ENCODE measurements around the gene WRAP73. TPM values are rescaled to one million over a fixed set of nuclear protein-coding genes. Genes with fewer than 3 reads are reported as not detected.

Gene WRAP73
- total RNA-seq, 5 donors from 2014 or later (not counting 1 experiment from before 2014, with no cell fraction given): 33.7 to 44.9 (median 39.8) TPM

DNA sequence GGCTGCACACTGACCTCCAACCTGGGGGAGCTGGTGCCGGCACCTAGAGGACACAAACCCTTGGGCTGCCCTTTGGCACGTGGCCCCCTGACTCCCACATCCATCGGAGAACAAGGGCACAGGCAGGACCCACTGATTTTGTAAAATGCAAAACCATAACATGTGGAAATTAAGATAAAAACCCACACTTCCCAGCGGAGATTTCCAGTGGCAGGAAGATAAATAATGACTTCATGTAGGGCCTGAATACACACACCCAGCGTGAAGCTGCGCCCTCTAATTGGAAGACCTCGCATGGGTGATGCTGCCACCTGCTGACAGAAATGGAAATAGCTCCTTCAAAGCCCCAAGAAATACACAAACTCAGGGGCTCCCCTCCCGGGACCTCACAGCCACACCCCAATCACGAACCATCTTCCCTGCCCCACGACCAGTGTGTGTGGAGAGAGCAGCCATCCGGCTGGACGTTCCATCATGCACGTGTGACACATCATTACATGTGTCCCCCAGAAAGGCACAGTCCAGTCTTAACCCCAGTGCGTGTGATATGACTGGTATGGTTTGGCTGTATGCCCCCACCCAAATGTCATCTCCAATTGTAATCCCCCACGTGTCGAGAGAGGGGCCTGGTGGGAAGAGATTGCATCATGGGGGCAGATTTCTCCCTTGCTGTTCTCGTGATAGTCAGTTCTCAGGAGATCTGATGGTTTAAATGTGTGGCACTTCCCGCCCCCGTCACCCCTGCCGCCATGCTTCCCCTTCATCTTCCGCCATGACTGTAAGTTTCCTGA lies 30.8 kb downstream of the WRAP73 start:
- ChIA-PET CTCF (interaction anchor here (0.9 to 2.2 kb wide), 8 partner anchors 22 to 167 kb away, joined by 3 to 9 read pairs (median 6); no protein-coding TSS in a partner anchor), POLR2A (interaction anchor here in 1 of 2 donors (0.6 kb wide), 1 partner anchor 60 kb away, joined by 4 read pairs; no protein-coding TSS in a partner anchor)
- Histone ChIP-seq H3K4me3 (ENCODE audit: control insufficient read depth in 1 of 2, extremely low read depth in 1 of 2, low read length in 1 of 2) (no peak overlapping the region), H3K36me3 (ENCODE audit: control insufficient read depth in 2 of 2, extremely low read depth in 1 of 2, insufficient read depth in 1 of 2, low read length in 1 of 2) (no peaks in the 10 kb centered on the region), H3K9me3 (no peaks in the 10 kb centered on the region), H3K27ac (ENCODE audit: low read length) (no peak overlapping the region), H3K27me3 (replicated peaks in 1 of 2; ENCODE audit: control insufficient read depth in 2 of 2, extremely low read depth in 1 of 2, insufficient read depth in 2 of 2, low read length in 1 of 2) (peaks cover 0 to 20% of the 10 kb centered on the region in 2 experiments), H3K4me1 (ENCODE audit: control insufficient read depth in 1 of 2, extremely low read depth in 1 of 2, insufficient read depth in 2 of 2, low read length in 2 of 2) (peaks cover 7 to 33% of the 10 kb centered on the region in 2 experiments)
- Mint-ChIP-seq H3K4me3 (peak overlapping the region in 1 of 3 donors; percentile 31), H3K27me3 (peaks cover 0 to 2% of the 10 kb centered on the region in 2 donors), H3K9me3 (no peaks in the 10 kb centered on the region), H3K4me1 (peaks cover 37 to 41% (median 38%) of the 10 kb centered on the region in 3 donors), H3K27ac (no peak overlapping the region), H3K36me3 (no peaks in the 10 kb centered on the region)
- 30% methylated on average over 7 of the region's 21 CpGs for WGBS (ENCODE audit: insufficient coverage)
- peak; percentile 85 to 90 (median 88) for ATAC-seq (replicated peaks in 1 of 4)
- peak; percentile 50 to 90 (median 69) for DNase-seq

DNA sequence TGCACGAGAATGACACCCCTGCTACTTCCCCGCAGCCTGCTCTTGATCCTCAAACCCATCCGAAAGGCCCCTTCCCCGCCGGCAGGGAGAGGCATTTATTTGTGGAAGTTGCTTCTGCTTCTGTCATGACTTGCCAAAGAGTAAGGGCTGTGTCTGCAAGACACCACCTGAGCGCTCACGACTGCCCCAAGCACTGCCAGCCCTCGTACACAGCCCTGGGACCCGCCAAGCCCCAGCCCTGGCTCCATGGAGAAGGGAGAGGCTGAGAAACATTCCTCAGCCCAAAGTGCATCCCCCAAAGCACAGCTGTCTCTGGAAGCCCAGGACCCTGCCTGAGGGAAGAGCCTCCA lies 31.4 kb downstream of the WRAP73 start:
- Mint-ChIP-seq H3K27me3 (peaks cover 0 to 2% of the 10 kb centered on the region in 2 donors), H3K27ac (no peak overlapping the region), H3K4me3 (no peak overlapping the region), H3K9me3 (no peaks in the 10 kb centered on the region), H3K36me3 (no peaks in the 10 kb centered on the region), H3K4me1 (peaks cover 31 to 36% (median 32%) of the 10 kb centered on the region in 3 donors)
- ATAC-seq (replicated peaks in 1 of 4) (peak in 1 of 4 experiments; percentile 8), DNase-seq (no peak)
- H3K27me3 ChIP-seq (replicated peaks in 1 of 2; ENCODE audit: control insufficient read depth in 2 of 2, extremely low read depth in 1 of 2, insufficient read depth in 2 of 2, low read length in 1 of 2): peaks cover 0 to 25% of the 10 kb centered on the region in 2 experiments
- no peak overlapping the region for H3K27ac ChIP-seq (ENCODE audit: low read length)
- ChIA-PET CTCF (interaction anchor here (0.9 to 2.2 kb wide), 7 partner anchors 21 to 166 kb away, joined by 3 to 9 read pairs (median 6); no protein-coding TSS in a partner anchor), POLR2A (no interaction called here)
- peaks cover 5 to 27% of the 10 kb centered on the region in 2 experiments for H3K4me1 ChIP-seq (ENCODE audit: control insufficient read depth in 1 of 2, extremely low read depth in 1 of 2, insufficient read depth in 2 of 2, low read length in 2 of 2)
- H3K36me3 ChIP-seq (ENCODE audit: control insufficient read depth in 2 of 2, extremely low read depth in 1 of 2, insufficient read depth in 1 of 2, low read length in 1 of 2): no peaks in the 10 kb centered on the region
- no peaks in the 10 kb centered on the region for H3K9me3 ChIP-seq
- H3K4me3 ChIP-seq (ENCODE audit: control insufficient read depth in 1 of 2, extremely low read depth in 1 of 2, low read length in 1 of 2): no peak overlapping the region
- WGBS (ENCODE audit: insufficient coverage): 80% methylated on average over 2 of the region's 9 CpGs

DNA sequence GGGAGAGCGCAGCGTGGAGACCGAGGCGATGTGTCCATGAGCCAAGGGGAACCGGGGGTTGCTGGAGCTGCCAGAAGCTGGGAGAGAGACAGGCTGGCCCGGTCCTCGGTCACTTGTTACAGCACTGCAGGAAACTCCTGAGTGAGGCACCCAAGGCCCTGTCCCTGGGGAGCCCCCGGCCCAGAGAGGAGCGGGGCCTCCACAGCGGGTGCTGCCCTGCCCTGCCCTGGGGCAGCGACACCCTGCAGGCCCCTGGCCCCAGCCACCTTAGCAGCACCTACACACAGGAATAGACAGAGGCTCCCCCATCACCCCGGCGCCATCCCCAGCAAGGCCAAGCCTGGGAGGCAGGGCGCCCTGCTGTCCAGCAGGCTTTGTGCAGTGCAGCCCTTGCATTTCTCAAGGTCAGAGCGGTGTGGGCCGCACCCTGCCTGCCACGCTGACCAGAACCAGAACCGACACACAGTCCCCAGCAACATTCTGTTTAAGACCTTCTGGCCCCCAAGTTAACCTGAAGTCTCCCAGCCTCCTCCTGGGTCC lies 32.0 kb downstream of the WRAP73 start:
- H3K9me3 ChIP-seq: no peaks in the 10 kb centered on the region
- peaks cover 2 to 21% of the 10 kb centered on the region in 2 experiments for H3K4me1 ChIP-seq (ENCODE audit: control insufficient read depth in 1 of 2, extremely low read depth in 1 of 2, insufficient read depth in 2 of 2, low read length in 2 of 2)
- no peaks in the 10 kb centered on the region for H3K9me3 Mint-ChIP-seq
- no peak overlapping the region for H3K4me3 ChIP-seq (ENCODE audit: control insufficient read depth in 1 of 2, extremely low read depth in 1 of 2, low read length in 1 of 2)
- H3K36me3 ChIP-seq (ENCODE audit: control insufficient read depth in 2 of 2, extremely low read depth in 1 of 2, insufficient read depth in 1 of 2, low read length in 1 of 2): no peaks in the 10 kb centered on the region
- peaks cover 25 to 29% (median 26%) of the 10 kb centered on the region in 3 donors for H3K4me1 Mint-ChIP-seq
- ATAC-seq (replicated peaks in 1 of 4): no peak
- ChIA-PET CTCF (no interaction called here), POLR2A (no interaction called here)
- no peak overlapping the region for H3K27ac Mint-ChIP-seq
- H3K27ac ChIP-seq (ENCODE audit: low read length): no peak overlapping the region
- DNase-seq: no peak
- WGBS (ENCODE audit: insufficient coverage): 82% methylated on average over 17 of the region's 18 CpGs
- no peak overlapping the region for H3K4me3 Mint-ChIP-seq
- H3K27me3 Mint-ChIP-seq: peaks cover 2 to 3% of the 10 kb centered on the region in 2 donors
- H3K36me3 Mint-ChIP-seq: no peaks in the 10 kb centered on the region
- H3K27me3 ChIP-seq (replicated peaks in 1 of 2; ENCODE audit: control insufficient read depth in 2 of 2, extremely low read depth in 1 of 2, insufficient read depth in 2 of 2, low read length in 1 of 2): peaks cover 0 to 25% of the 10 kb centered on the region in 2 experiments

DNA sequence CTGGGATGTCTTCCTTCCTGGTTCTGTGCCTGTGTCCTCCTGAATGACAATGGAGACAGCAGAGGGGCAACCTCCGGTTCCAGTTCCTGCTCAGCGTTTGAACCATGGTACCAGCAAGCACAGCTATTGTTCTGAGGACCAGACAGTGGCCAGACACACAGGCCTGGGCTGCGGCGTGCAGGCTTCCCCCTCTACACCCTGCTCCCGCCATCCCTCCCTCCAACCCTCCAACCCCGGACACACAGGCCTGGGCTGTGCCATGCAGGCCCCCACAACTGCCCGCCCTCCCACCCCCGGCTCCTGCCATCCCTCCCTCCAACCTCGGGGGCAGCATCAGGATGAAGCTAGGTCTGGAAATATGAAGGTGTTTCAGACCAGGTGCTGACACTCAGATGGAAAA lies 33.0 kb downstream of the WRAP73 start:
- ChIA-PET CTCF (no interaction called here), POLR2A (no interaction called here)
- Mint-ChIP-seq H3K4me1 (peaks cover 16 to 21% (median 19%) of the 10 kb centered on the region in 3 donors), H3K27me3 (peaks cover 2 to 3% of the 10 kb centered on the region in 2 donors), H3K36me3 (no peaks in the 10 kb centered on the region), H3K27ac (no peak overlapping the region), H3K4me3 (no peak overlapping the region), H3K9me3 (no peaks in the 10 kb centered on the region)
- Histone ChIP-seq H3K27ac (ENCODE audit: low read length) (no peak overlapping the region), H3K9me3 (no peaks in the 10 kb centered on the region), H3K4me3 (ENCODE audit: control insufficient read depth in 1 of 2, extremely low read depth in 1 of 2, low read length in 1 of 2) (no peak overlapping the region), H3K4me1 (ENCODE audit: control insufficient read depth in 1 of 2, extremely low read depth in 1 of 2, insufficient read depth in 2 of 2, low read length in 2 of 2) (peaks cover 2 to 18% of the 10 kb centered on the region in 2 experiments), H3K27me3 (replicated peaks in 1 of 2; ENCODE audit: control insufficient read depth in 2 of 2, extremely low read depth in 1 of 2, insufficient read depth in 2 of 2, low read length in 1 of 2) (peaks cover 0 to 34% of the 10 kb centered on the region in 2 experiments), H3K36me3 (ENCODE audit: control insufficient read depth in 2 of 2, extremely low read depth in 1 of 2, insufficient read depth in 1 of 2, low read length in 1 of 2) (no peaks in the 10 kb centered on the region)
- WGBS (ENCODE audit: insufficient coverage): 95% methylated on average over 4 of the region's 9 CpGs
- no peak for DNase-seq
- ATAC-seq (replicated peaks in 1 of 4): no peak

DNA sequence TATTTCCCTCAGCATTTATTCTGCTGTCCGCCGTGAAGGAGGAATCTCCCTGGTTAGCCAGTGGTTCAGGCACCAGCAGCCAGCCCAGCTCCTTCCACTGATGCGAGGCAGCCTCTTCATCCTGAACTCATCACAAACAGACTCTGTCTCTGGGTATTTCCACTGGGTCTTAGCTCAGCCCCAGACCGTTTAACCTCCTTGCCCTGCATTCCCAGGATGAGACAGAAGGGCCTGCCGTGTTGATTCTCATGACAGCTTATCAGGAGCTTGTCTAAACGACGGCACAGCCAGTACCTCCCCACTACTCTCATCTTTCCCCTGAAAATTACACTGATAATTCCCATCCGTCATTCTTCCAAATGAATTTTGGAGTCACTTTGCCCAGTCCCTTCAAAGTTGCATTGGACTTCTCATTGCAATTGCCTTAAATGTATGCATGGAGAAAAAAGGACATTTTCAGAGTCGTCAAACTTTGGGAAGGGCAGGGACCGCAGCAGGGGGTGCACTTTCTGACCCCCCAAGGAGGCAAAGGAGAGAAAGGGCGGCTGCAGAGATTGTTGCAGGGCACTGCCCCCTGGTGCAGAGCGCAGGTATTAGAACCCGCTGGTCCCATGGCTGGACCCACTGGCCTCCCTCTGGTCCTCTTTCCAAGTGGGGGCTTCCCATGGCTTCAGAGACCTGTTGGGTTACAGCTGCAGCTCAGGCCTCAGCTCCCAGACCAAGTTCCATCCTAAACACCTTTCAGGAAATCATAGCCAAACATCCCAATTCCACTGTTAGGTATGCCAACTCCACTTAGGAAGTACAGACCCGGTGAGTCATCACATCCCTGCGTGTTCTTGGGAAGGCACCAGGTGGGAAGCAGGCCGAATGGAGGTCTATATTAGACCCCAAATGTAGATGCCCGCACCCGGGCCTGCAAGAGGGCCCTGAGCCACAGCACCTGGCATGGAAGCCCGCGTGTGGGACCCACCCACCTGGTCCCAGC lies 34.9 kb downstream of the WRAP73 start:
- H3K9me3 ChIP-seq: no peaks in the 10 kb centered on the region
- H3K27ac ChIP-seq (ENCODE audit: low read length): no peak overlapping the region
- DNase-seq: peak in 2 of 35 experiments; percentile 28 to 34
- Mint-ChIP-seq H3K4me1 (peaks cover 10 to 19% (median 16%) of the 10 kb centered on the region in 3 donors), H3K27me3 (peaks cover 3 to 6% of the 10 kb centered on the region in 2 donors), H3K4me3 (no peak overlapping the region), H3K27ac (no peak overlapping the region), H3K9me3 (no peaks in the 10 kb centered on the region), H3K36me3 (no peaks in the 10 kb centered on the region)
- no peak overlapping the region for H3K4me3 ChIP-seq (ENCODE audit: control insufficient read depth in 1 of 2, extremely low read depth in 1 of 2, low read length in 1 of 2)
- peaks cover 2 to 25% of the 10 kb centered on the region in 2 experiments for H3K4me1 ChIP-seq (ENCODE audit: control insufficient read depth in 1 of 2, extremely low read depth in 1 of 2, insufficient read depth in 2 of 2, low read length in 2 of 2)
- WGBS (ENCODE audit: insufficient coverage): 62% methylated on average over 15 of the region's 20 CpGs
- CTCF ChIA-PET: interaction anchor here (0.6 to 1.2 kb wide), 3 partner anchors 51 to 144 kb away, joined by 3 read pairs; no protein-coding TSS in a partner anchor
- POLR2A ChIA-PET: interaction anchor here in 1 of 2 donors (0.6 kb wide), 1 partner anchor 57 kb away, joined by 4 read pairs; no protein-coding TSS in a partner anchor
- H3K27me3 ChIP-seq (replicated peaks in 1 of 2; ENCODE audit: control insufficient read depth in 2 of 2, extremely low read depth in 1 of 2, insufficient read depth in 2 of 2, low read length in 1 of 2): peaks cover 0 to 47% of the 10 kb centered on the region in 2 experiments
- no peaks in the 10 kb centered on the region for H3K36me3 ChIP-seq (ENCODE audit: control insufficient read depth in 2 of 2, extremely low read depth in 1 of 2, insufficient read depth in 1 of 2, low read length in 1 of 2)
- no peak for ATAC-seq (replicated peaks in 1 of 4)
